GM12801 (cell line): ENCODE data around the gene DNAI1.

ENCODE experiments used
- TF ChIP-seq, protein P1 (sequence below): IDR thresholded peaks from one replicate; pipeline ENCODE4 v1.5.1; 2011; ENCODE audit warnings: control low read depth; ENCODE audit not compliant: insufficient read length; ENCODE audit errors: extremely low read depth

Gene DNAI1

DNA sequence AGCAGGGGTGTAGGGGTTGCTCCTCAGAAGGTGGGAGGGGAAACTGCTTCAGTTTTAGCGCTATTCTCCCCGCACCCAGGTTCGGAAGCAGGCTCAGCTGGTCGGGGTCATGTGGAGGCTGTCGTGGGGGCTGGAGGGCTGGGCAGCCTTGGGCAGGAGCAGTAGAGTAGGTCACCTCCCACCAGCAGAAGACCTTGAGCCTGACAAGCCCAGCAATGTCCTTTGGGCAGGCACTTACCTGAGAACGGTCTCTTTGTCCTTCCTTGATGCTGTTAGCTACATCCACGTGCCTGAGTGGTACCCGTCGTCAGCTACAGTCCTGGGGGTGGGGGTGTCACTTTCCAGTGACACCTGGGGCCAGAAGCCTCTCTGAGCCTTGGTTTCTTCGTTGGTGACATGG is 43.9 kb downstream of the DNAI1 start:
- TF ChIP-seq, protein P1, sequence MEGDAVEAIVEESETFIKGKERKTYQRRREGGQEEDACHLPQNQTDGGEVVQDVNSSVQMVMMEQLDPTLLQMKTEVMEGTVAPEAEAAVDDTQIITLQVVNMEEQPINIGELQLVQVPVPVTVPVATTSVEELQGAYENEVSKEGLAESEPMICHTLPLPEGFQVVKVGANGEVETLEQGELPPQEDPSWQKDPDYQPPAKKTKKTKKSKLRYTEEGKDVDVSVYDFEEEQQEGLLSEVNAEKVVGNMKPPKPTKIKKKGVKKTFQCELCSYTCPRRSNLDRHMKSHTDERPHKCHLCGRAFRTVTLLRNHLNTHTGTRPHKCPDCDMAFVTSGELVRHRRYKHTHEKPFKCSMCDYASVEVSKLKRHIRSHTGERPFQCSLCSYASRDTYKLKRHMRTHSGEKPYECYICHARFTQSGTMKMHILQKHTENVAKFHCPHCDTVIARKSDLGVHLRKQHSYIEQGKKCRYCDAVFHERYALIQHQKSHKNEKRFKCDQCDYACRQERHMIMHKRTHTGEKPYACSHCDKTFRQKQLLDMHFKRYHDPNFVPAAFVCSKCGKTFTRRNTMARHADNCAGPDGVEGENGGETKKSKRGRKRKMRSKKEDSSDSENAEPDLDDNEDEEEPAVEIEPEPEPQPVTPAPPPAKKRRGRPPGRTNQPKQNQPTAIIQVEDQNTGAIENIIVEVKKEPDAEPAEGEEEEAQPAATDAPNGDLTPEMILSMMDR: no peak

DNA sequence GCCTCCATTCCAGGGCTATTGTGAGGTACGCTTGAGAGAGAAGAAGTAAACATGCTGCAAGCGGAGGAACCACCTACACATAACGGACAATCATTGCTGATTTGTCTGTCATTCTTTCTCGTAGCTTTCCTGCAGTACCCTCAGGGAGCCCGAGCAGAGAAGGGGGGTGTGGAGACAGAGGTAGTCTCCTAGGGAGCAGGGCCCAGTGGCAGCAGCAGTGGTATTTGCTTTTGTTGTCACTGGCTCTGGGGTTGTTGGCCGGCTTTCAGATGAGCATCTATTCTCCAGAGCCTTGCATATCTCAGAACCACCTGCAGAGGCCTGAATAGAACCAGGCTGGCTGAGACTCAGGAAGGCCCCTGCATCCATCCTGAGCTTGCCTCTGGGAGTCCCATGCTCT is 44.3 kb downstream of the DNAI1 start:
- TF ChIP-seq, protein P1: no peak

DNA sequence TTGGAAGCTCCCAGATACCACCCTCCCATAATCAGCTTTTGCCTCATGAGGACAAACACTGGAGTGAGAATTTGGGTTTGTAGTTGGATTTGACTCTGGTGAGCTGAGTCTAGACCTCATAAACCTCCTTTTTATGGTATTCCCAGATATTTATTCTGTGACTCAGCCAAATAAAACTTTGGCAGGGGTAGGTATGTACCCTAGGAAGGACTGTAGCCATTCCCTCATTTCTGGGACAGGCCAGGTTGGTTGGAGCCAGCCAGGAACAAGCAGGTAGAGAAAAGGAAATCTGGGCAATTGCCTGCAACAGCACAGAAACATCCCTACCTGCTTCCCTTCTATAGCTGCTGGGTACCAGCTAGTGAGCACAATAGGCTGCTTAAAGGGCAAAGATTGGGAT is 44.8 kb downstream of the DNAI1 start:
- TF ChIP-seq, protein P1: no peak

DNA sequence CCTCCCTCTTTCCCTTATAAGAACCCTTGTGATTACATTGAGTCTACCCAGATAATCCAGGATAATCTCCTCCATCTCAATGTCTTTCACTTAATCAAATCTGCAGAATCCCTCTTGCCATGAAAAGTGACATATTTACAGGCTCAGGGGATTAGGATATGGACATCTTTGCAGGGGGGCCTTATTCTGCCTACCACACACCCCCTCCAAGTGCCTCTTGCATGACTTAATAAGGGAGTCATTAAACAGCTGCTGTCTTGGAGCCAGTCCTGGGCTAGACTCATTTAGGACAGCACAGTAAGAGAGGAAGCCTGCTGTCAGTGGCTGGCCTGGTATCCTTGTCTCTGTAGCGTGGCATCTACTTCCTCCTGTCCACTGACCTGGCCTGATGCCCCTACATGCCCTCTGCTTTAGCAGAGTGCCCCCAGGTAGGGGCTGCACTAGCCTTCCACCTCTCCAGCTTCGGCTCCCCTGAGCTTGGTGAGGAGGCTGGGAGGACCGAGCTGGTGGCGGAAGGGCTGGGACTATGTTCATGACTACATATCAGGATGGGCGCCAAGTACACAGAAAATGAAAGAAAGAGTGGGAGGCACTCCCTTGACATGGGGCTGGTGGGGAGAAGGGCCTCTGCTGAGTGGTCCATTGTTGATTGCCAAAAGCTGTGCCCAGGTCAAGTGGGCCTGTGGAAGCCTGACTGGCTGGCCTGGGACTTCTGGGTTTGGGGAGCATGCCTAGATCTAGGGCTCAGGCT is 46.9 kb downstream of the DNAI1 start:
- TF ChIP-seq, protein P1: no peak

DNA sequence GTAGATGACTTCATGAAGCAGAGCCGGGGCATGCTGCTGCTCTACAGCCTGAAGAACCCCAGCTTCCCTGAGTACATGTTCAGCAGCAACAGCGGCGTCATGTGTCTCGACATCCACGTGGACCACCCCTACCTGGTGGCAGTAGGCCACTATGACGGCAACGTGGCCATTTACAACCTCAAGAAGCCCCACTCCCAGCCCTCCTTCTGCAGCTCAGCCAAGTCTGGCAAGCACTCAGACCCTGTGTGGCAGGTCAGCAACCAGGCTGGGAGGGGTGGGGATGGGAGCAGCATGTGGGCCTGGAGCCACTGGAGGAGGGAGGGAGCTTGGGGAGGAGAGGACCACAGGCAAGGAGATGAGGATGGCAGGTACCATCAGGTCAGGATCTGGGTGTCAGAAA is 48.0 kb downstream of the DNAI1 start:
- TF ChIP-seq, protein P1: no peak

DNA sequence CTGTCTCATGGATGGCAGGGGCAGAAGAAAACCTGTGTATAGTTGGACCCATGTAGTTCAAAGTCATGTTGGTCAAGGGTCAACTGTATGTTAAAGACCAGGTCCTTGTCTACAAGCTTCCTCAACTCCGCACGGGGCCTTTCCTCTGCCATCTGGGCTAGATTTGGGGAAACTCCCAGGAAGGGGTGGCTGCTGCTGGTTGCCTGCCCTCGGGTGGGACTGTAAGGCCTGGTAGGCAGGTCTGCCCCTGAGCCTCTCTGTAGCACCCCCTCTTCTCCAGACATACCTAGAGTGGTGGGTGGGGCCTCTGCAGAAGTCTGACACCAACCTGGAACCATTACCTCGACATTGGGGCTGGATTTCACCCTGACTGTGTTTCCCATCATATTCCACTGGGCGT is 49.0 kb downstream of the DNAI1 start:
- TF ChIP-seq, protein P1: no peak

DNA sequence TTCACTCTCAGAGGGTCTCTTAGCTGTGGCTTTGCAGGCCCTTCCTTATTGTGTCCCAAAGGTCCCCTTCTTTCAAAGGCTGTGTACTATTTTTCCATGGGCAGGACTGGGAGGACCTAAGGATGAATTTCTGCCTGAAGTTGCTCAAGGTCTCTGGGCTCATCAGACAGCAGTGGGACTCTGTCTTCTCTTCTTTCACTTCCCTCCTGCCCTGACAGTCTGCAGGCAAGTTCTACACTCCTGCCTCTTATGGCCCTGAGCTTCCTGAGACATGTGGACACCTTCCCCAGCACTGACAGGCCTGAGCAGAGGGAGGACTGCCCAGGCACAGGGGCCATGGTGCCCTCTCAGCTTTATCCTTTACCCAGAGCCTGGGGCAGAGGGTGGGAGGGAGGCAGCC is 49.4 kb downstream of the DNAI1 start:
- TF ChIP-seq, protein P1: no peak
